Forelimb muscle (tissue), 1 donor: Measurements from ENCODE around the gene INHBA. TPM values are rescaled to one million over a fixed set of nuclear protein-coding genes. Genes with fewer than 3 reads are reported as not detected.

ENCODE experiments used
- DNase-seq: peaks from one replicate; pipeline ENCODE4 v3.0.0-alpha.2; 2013; ENCODE audit warnings: low read depth
- polyA plus RNA-seq: library from polyadenylated mRNA; unstranded; fragments of 120-200 nt; gene quantifications from one replicate; pipeline ENCODE4 v1.2.1, GENCODE V29; 2013; ENCODE audit not compliant: insufficient read length

Gene INHBA
- polyA plus RNA-seq, 1 donor: 3.4 TPM

GRCh38 chr7:41688906-41689305, 14.0 kb downstream of the INHBA start:
- DNase-seq: no peak

- DNase-seq: no peak
Measured at GRCh38 chr7:41688012-41688625, 14.8 kb downstream of the INHBA start.

GRCh38 chr7:41685684-41686083, 17.2 kb downstream of the INHBA start:
- no peak for DNase-seq

- DNase-seq: no peak
Measured at GRCh38 chr7:41682422-41682821, 20.5 kb downstream of the INHBA start.

- no peak for DNase-seq
Measured at GRCh38 chr7:41679566-41679965, 23.3 kb downstream of the INHBA start.

GRCh38 chr7:41674505-41675023, 28.3 kb downstream of the INHBA start:
- DNase-seq: no peak

- no peak for DNase-seq
Measured at GRCh38 chr7:41661596-41661995, 41.3 kb downstream of the INHBA start.

GRCh38 chr7:41659539-41659938, 43.4 kb downstream of the INHBA start:
- no peak for DNase-seq

- DNase-seq: no peak
Measured at GRCh38 chr7:41656366-41656765, 46.5 kb downstream of the INHBA start.

- no peak for DNase-seq
Measured at GRCh38 chr7:41655426-41655825, 47.5 kb downstream of the INHBA start.

GRCh38 chr7:41652267-41652666, 50.6 kb downstream of the INHBA start:
- peak; percentile 73 for DNase-seq

- no peak for DNase-seq
Measured at GRCh38 chr7:41648501-41648900, 54.4 kb downstream of the INHBA start.

- no peak for DNase-seq
Measured at GRCh38 chr7:41643616-41644015, 59.3 kb downstream of the INHBA start.

- no peak for DNase-seq
Measured at GRCh38 chr7:41641665-41642014, 61.2 kb downstream of the INHBA start.

- DNase-seq: no peak
Measured at GRCh38 chr7:41641011-41641664, 61.8 kb downstream of the INHBA start.

GRCh38 chr7:41640487-41640886, 62.4 kb downstream of the INHBA start:
- DNase-seq: no peak

- no peak for DNase-seq
Measured at GRCh38 chr7:41637049-41637448, 65.8 kb downstream of the INHBA start.
